ENCODE results near the gene HSF4.
A peak's percentile ranks its signal among the peaks of the same experiment; 100 is the strongest.

Gene HSF4

GRCh38 chr16:67167588-67167987 is 3.0 kb downstream of the HSF4 start:
- DNase-seq: no peak

- DNase-seq: no peak
Measured at GRCh38 chr16:67169011-67169451, 4.5 kb downstream of the HSF4 start.

GRCh38 chr16:67169642-67170167 is 5.2 kb downstream of the HSF4 start:
- DNase-seq: peak; percentile 12

- peak; percentile 38 for DNase-seq
Measured at GRCh38 chr16:67170168-67170948, 5.8 kb downstream of the HSF4 start, which contains the start of gene NOL3. Gene NOL3, plus strand, starts transcription at chr16:67170538.

GRCh38 chr16:67170949-67171649 is 6.6 kb downstream of the HSF4 start:
- DNase-seq: no peak

GRCh38 chr16:67173323-67173722 is 8.8 kb downstream of the HSF4 start:
- no peak for DNase-seq

GRCh38 chr16:67173808-67174705 is 9.5 kb downstream of the HSF4 start:
- peak; percentile 61 for DNase-seq

- no peak for DNase-seq
Measured at GRCh38 chr16:67174706-67175231, 10.2 kb downstream of the HSF4 start.

- no peak for DNase-seq
Measured at GRCh38 chr16:67176662-67177061, 12.1 kb downstream of the HSF4 start.

GRCh38 chr16:67177743-67178699 is 13.5 kb downstream of the HSF4 start:
- DNase-seq: peak; percentile 85

GRCh38 chr16:67179421-67180080 is 15.0 kb downstream of the HSF4 start:
- DNase-seq: no peak

GRCh38 chr16:67180166-67180565 is 15.6 kb downstream of the HSF4 start:
- DNase-seq: no peak

- DNase-seq: no peak
Measured at GRCh38 chr16:67181346-67181745, 16.8 kb downstream of the HSF4 start.

- DNase-seq: no peak
Measured at GRCh38 chr16:67182288-67182687, 17.7 kb downstream of the HSF4 start.

- no peak for DNase-seq
Measured at GRCh38 chr16:67183284-67183626, 18.7 kb downstream of the HSF4 start.

- peak; percentile 89 for DNase-seq
Measured at GRCh38 chr16:67183627-67184452, 19.3 kb downstream of the HSF4 start, which contains the start of gene MATCAP1. Gene MATCAP1, minus strand, starts transcription at chr16:67183963. Its CDS starts 3,353 bp downstream, at chr16:67180610.

- DNase-seq: no peak
Measured at GRCh38 chr16:67184453-67184994, 20.0 kb downstream of the HSF4 start.

- DNase-seq: peak; percentile 36
Measured at GRCh38 chr16:67184995-67185650, 20.6 kb downstream of the HSF4 start.

GRCh38 chr16:67185651-67186134 is 21.1 kb downstream of the HSF4 start:
- DNase-seq: no peak

All from NCI-H1105 (cell line).